CD4-positive, alpha-beta T cell (primary cell): ENCODE data around the gene ULK4. TPM values are rescaled to one million over a fixed set of nuclear protein-coding genes. Genes with fewer than 3 reads are reported as not detected.
"Not testable (repeated sequence)": the region's sequence is repeated elsewhere in the genome, so short reads cannot be mapped to it uniquely, and the experiment has no call there.

ENCODE experiments used
- ATAC-seq: fragments of 200-7000 bp; cut with Tn5 transposase; one replicate; pipeline ENCODE4 v1.10.0; 2022; ENCODE audit warnings: mild to moderate bottlenecking; ENCODE audit not compliant: poor library complexity
- CTCF ChIA-PET: fragments of 350-600 bp; sonication (Branson Sonifier 250); formaldehyde crosslinking; loops from one replicate; lab custom pipeline; 2021; ENCODE audit warnings: antibody characterized with exemption, inconsistent platforms; lab: Charles Lee
- POLR2A ChIA-PET: fragments of 350-600 bp; sonication (Branson Sonifier 250); formaldehyde crosslinking; loops from one replicate; lab custom pipeline; 2021; ENCODE audit warnings: antibody characterized with exemption, inconsistent platforms; lab: Charles Lee
- DNase-seq, 14 experiments: peaks; one replicate each; pipeline ENCODE4 v3.0.0-alpha.2; 2013 to 2020; ENCODE audit warnings: mixed read lengths in 2 of 14
- H3K27ac ChIP-seq, 2 donors: one replicate each; pipeline versions ENCODE4 v1.5.1 to v1.7.0; 2013; ENCODE audit warnings: low read length in 2 of 2, low read depth in 1 of 2, mild to moderate bottlenecking in 1 of 2
- H3K27me3 ChIP-seq, 2 experiments: 1 replicate in 1 of 2; 2 replicates in 1 of 2; pipeline versions ENCODE4 v1.6.1 to v1.7.0; 2013; ENCODE audit warnings: low read length in 2 of 2, control low read depth in 1 of 2, mild to moderate bottlenecking in 1 of 2, moderate library complexity in 1 of 2; ENCODE audit not compliant: insufficient read depth in 2 of 2, control insufficient read depth in 1 of 2
- H3K36me3 ChIP-seq: one replicate; pipeline ENCODE4 v1.6.1; 2013; ENCODE audit warnings: low read length, control low read depth; ENCODE audit not compliant: insufficient read depth
- H3K4me1 ChIP-seq: one replicate; pipeline ENCODE4 v1.6.1; 2013; ENCODE audit warnings: low read length, control low read depth; ENCODE audit not compliant: insufficient read depth
- H3K4me3 ChIP-seq: one replicate; pipeline ENCODE4 v1.5.1; 2013; ENCODE audit warnings: mild to moderate bottlenecking, low read length, moderate library complexity
- H3K9me3 ChIP-seq, 2 experiments: 1 replicate in 1 of 2; 2 replicates in 1 of 2; pipeline versions ENCODE4 v1.6.1 to v1.7.0; 2013; ENCODE audit warnings: low read length in 2 of 2, mild to moderate bottlenecking in 2 of 2, control low read depth in 1 of 2, moderate library complexity in 1 of 2; ENCODE audit not compliant: control insufficient read depth in 1 of 2, insufficient read depth in 1 of 2
- H3K27ac Mint-ChIP-seq: one replicate; pipeline ENCODE4 v1.8.0; 2020; ENCODE audit warnings: mixed read lengths
- H3K27me3 Mint-ChIP-seq: one replicate; pipeline ENCODE4 v1.8.0; 2021; ENCODE audit warnings: mixed read lengths
- H3K36me3 Mint-ChIP-seq: one replicate; pipeline ENCODE4 v1.8.0; 2021; ENCODE audit warnings: low read depth, mixed read lengths
- H3K4me1 Mint-ChIP-seq: one replicate; pipeline ENCODE4 v1.8.0; 2021; ENCODE audit warnings: low read depth, mixed read lengths
- H3K4me3 Mint-ChIP-seq: one replicate; pipeline ENCODE4 v1.8.0; 2020; ENCODE audit warnings: mild to moderate bottlenecking, mixed read lengths
- H3K9me3 Mint-ChIP-seq: one replicate; pipeline ENCODE4 v1.8.0; 2020; ENCODE audit warnings: mixed read lengths
- CTCF ChIP-seq: fragments of 200-600 bp; IDR thresholded peaks from one replicate; pipeline ENCODE4 v1.8.0; 2022; ENCODE audit warnings: antibody characterized with exemption, mild to moderate bottlenecking
- intact Hi-C, 2 experiments: fragments of 100-400 bp; cut with DNase I in 1 of 2; cut with micrococcal nuclease in 1 of 2; formaldehyde crosslinking; loops; one replicate each; pipeline versions ENCODE4 v1.15.1 to v1.9.0; 2023 to 2025; cut with DNase I, micrococcal nuclease
- total RNA-seq, 174 experiments: library from RNA in 2 of 174; stranded (reverse) in 2 of 174; gene quantifications; one replicate each; pipeline ENCODE4 v1.2.3 and lab custom pipeline; 2021 to 2026

The ULK4 gene
- total RNA-seq, 2 experiments from 2014 or later: 23.8 to 28.6 TPM

GRCh38 chr3:41715376-41715775, 246.5 kb downstream of the ULK4 start:
- Histone ChIP-seq H3K4me3 (no peak overlapping the region), H3K27ac (no peak overlapping the region), H3K4me1 (no peaks in the 10 kb centered on the region), H3K9me3 (no peaks in the 10 kb centered on the region), H3K27me3 (no peaks in the 10 kb centered on the region), H3K36me3 (no peaks in the 10 kb centered on the region)
- H3K9me3 Mint-ChIP-seq: no peaks in the 10 kb centered on the region
- no peaks in the 10 kb centered on the region for H3K27me3 Mint-ChIP-seq
- ATAC-seq (no peak), DNase-seq (no peak)
- CTCF ChIA-PET: no interaction called here
- H3K4me1 Mint-ChIP-seq: no peaks in the 10 kb centered on the region
- POLR2A ChIA-PET: no interaction called here
- H3K27ac Mint-ChIP-seq: no peak overlapping the region
- no peak overlapping the region for H3K4me3 Mint-ChIP-seq
- H3K36me3 Mint-ChIP-seq: peaks cover 19% of the 10 kb centered on the region
- intact Hi-C loops: no loop called here
- TF ChIP-seq CTCF: no peak

DNA sequence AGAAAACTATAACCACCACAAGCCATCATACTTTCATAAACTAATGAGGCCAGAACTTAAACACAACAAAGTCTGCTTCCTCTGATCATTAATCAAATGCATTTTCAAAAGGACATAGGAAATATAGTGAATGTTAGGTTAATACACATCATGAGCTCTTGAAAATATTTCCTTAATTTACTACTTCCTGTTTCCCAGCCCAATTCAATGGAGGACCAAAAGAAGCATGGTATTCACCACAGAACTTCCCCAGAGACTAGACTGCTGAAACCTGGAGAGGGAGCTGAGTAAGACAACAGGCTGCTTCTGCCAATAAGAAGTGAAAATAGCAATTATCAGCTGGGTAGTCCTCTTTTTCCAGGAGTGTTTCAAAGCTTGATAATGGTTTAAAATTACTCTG, 250.3 kb downstream of the ULK4 start:
- H3K9me3 ChIP-seq: no peaks in the 10 kb centered on the region
- peaks cover 23% of the 10 kb centered on the region for H3K36me3 Mint-ChIP-seq
- no peaks in the 10 kb centered on the region for H3K27me3 ChIP-seq
- no peak overlapping the region for H3K4me3 Mint-ChIP-seq
- no peak overlapping the region for H3K27ac ChIP-seq
- intact Hi-C loops: no loop called here
- ChIA-PET CTCF (interaction anchor here (0.8 kb wide), 1 partner anchor 11 kb away, joined by 3 read pairs; no protein-coding TSS in a partner anchor), POLR2A (no interaction called here)
- ATAC-seq (no peak), DNase-seq (peak in 1 of 14 experiments; percentile 0)
- no peaks in the 10 kb centered on the region for H3K9me3 Mint-ChIP-seq
- H3K36me3 ChIP-seq: no peaks in the 10 kb centered on the region
- H3K4me3 ChIP-seq: no peak overlapping the region
- H3K4me1 Mint-ChIP-seq: no peaks in the 10 kb centered on the region
- TF ChIP-seq CTCF: no peak
- no peaks in the 10 kb centered on the region for H3K4me1 ChIP-seq
- no peaks in the 10 kb centered on the region for H3K27me3 Mint-ChIP-seq
- H3K27ac Mint-ChIP-seq: no peak overlapping the region

GRCh38 chr3:41710646-41711388, 251.1 kb downstream of the ULK4 start:
- no peak overlapping the region for H3K27ac Mint-ChIP-seq
- CTCF ChIA-PET: interaction anchor here (0.8 kb wide), 1 partner anchor 11 kb away, joined by 3 read pairs; no protein-coding TSS in a partner anchor
- H3K27ac ChIP-seq: no peak overlapping the region
- intact Hi-C loops: no loop called here
- no peak for DNase-seq
- H3K4me3 Mint-ChIP-seq: no peak overlapping the region
- POLR2A ChIA-PET: interaction anchor here (0.6 kb wide), 1 partner anchor 194 kb away, joined by 3 read pairs; no protein-coding TSS in a partner anchor
- no peaks in the 10 kb centered on the region for H3K9me3 Mint-ChIP-seq
- no peaks in the 10 kb centered on the region for H3K9me3 ChIP-seq
- TF ChIP-seq CTCF: no peak
- H3K27me3 Mint-ChIP-seq: no peaks in the 10 kb centered on the region
- H3K4me1 Mint-ChIP-seq: no peaks in the 10 kb centered on the region
- H3K4me3 ChIP-seq: no peak overlapping the region
- H3K27me3 ChIP-seq: no peaks in the 10 kb centered on the region
- H3K36me3 Mint-ChIP-seq: peaks cover 23% of the 10 kb centered on the region
- no peaks in the 10 kb centered on the region for H3K4me1 ChIP-seq
- no peak for ATAC-seq
- H3K36me3 ChIP-seq: no peaks in the 10 kb centered on the region

DNA sequence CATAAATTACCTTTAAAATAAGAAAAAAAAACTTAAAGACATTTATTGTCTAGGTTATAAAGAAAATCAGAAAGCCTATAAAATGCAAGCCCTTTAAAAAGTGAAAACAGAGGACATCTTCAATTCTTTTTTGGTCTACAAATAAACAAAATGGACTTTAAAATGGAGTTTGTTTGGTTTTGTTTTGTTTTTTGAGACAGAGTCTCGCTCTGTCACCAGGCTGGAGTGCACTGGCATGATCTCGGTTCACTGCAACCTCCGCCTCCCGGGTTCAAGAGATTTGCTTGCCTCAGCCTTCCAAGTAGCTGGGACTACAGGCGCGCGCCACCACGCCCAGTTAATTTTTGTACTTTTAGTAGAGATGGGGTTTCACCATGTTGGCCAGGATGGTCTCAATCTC, 252.7 kb downstream of the ULK4 start:
- H3K9me3 Mint-ChIP-seq, H3K4me1 Mint-ChIP-seq, H3K9me3 ChIP-seq, DNase-seq, POLR2A ChIA-PET, intact Hi-C loops, H3K27me3 ChIP-seq, ATAC-seq, H3K4me1 ChIP-seq, H3K27ac ChIP-seq, H3K36me3 ChIP-seq, H3K4me3 ChIP-seq, H3K27me3 Mint-ChIP-seq, CTCF ChIA-PET, H3K4me3 Mint-ChIP-seq, H3K27ac Mint-ChIP-seq: not testable (repeated sequence)
- H3K36me3 Mint-ChIP-seq: peaks cover 26% of the 10 kb centered on the region
